Measurements from ENCODE around the gene MMP25. TPM values are rescaled to one million over a fixed set of nuclear protein-coding genes. Genes with fewer than 3 reads are reported as not detected.
"Not testable (repeated sequence)": the region's sequence is repeated elsewhere in the genome, so short reads cannot be mapped to it uniquely, and the experiment has no call there.

The MMP25 gene
- total RNA-seq, 1 donor, result under 0.01 TPM

DNA sequence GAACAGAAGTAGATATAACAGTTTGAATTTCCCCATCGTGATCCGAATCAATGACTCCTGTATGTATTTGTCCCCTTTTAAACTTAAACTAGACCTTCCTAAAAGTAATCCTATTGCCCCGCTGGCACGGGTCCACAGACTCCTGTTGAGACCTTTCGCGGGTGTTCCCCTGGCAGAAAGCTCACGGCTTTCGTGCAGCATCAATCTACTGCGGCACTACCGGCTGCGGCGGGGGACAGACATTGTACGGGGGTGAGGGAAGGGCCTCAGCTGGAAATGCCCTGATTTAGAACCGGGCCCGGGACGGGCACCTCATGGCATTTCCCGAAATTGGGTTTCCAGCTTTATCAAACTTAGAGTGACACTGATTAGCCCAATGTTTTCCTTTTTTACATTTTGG lies 33.7 kb downstream of the MMP25 start:
- Histone ChIP-seq H3K4me1 (ENCODE audit: insufficient read depth, low read length) (no peaks in the 10 kb centered on the region), H4K20me1 (ENCODE audit: insufficient read depth, low read length) (no peaks in the 10 kb centered on the region), H3K9me3 (ENCODE audit: low read depth, low read length) (no peaks in the 10 kb centered on the region), H3K27me3 (ENCODE audit: insufficient read depth, low read length) (peaks cover 41% of the 10 kb centered on the region), H3K4me3 (ENCODE audit: insufficient read depth, low read length) (no peak overlapping the region), H3K4me2 (ENCODE audit: insufficient read depth, low read length) (no peak overlapping the region), H2AFZ (ENCODE audit: low read length) (no peak overlapping the region), H3K79me2 (ENCODE audit: insufficient read depth, low read length) (no peaks in the 10 kb centered on the region), H3K36me3 (ENCODE audit: insufficient read depth, low read length) (no peaks in the 10 kb centered on the region), H3K27ac (ENCODE audit: low read depth, low read length) (no peak overlapping the region)
- peak; percentile 9 for DNase-seq (ENCODE audit: insufficient read length, low spot score, missing footprints)
- TF ChIP-seq, protein P1, sequence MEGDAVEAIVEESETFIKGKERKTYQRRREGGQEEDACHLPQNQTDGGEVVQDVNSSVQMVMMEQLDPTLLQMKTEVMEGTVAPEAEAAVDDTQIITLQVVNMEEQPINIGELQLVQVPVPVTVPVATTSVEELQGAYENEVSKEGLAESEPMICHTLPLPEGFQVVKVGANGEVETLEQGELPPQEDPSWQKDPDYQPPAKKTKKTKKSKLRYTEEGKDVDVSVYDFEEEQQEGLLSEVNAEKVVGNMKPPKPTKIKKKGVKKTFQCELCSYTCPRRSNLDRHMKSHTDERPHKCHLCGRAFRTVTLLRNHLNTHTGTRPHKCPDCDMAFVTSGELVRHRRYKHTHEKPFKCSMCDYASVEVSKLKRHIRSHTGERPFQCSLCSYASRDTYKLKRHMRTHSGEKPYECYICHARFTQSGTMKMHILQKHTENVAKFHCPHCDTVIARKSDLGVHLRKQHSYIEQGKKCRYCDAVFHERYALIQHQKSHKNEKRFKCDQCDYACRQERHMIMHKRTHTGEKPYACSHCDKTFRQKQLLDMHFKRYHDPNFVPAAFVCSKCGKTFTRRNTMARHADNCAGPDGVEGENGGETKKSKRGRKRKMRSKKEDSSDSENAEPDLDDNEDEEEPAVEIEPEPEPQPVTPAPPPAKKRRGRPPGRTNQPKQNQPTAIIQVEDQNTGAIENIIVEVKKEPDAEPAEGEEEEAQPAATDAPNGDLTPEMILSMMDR (IDR thresholded peaks at IDR 0.05; ENCODE audit: extremely low read depth, low read depth, low read length), result no peak

DNA sequence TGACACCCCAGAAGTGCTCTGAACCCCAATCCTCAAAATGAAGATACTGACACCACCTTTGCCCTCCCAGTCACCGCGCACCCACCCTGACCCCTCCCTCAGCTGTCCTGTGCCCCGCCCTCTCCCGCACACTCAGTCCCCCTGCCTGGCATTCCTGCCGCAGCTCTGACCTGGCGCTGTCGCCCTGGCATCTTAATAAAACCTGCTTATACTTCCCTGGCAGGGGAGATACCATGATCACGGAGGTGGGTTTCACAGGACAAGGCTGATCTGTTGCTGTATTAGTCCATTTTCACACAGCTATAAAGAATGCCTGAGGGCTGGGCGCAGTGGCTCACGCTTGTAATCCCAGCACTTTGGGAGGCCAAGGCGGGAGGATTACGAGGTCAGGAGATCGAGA lies 35.6 kb downstream of the MMP25 start:
- not testable (repeated sequence) for H3K4me3 ChIP-seq (ENCODE audit: insufficient read depth, low read length); H3K79me2 ChIP-seq (ENCODE audit: insufficient read depth, low read length); H3K4me2 ChIP-seq (ENCODE audit: insufficient read depth, low read length); H3K4me1 ChIP-seq (ENCODE audit: insufficient read depth, low read length); H4K20me1 ChIP-seq (ENCODE audit: insufficient read depth, low read length); H3K36me3 ChIP-seq (ENCODE audit: insufficient read depth, low read length); H3K27ac ChIP-seq (ENCODE audit: low read depth, low read length); DNase-seq (ENCODE audit: insufficient read length, low spot score, missing footprints); H2AFZ ChIP-seq (ENCODE audit: low read length); H3K9me3 ChIP-seq (ENCODE audit: low read depth, low read length)
- H3K27me3 ChIP-seq (ENCODE audit: insufficient read depth, low read length), result peaks cover 35% of the 10 kb centered on the region

DNA sequence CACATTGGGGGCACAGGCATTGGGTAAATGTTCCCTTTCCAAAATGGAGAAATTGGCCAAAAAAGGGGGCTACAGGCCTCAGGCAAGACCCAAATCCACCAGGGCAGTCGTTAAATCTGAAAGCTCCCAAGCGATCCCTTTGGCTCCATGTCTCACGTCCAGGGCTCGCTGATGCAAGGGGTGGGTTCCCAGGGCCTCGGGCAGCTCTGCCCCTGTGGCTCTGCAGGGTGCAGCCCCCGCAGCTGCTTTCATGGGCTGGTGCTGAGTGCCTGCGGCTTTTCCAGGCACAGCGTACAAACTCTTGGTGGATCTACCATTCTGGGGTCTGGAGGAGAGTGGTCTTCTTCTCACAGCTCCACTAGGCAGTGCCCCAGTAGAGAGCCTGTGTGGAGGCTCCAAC lies 37.0 kb downstream of the MMP25 start:
- peaks cover 28% of the 10 kb centered on the region for H3K27me3 ChIP-seq (ENCODE audit: insufficient read depth, low read length)
- not testable (repeated sequence) for H3K4me3 ChIP-seq (ENCODE audit: insufficient read depth, low read length); H3K4me1 ChIP-seq (ENCODE audit: insufficient read depth, low read length); H3K79me2 ChIP-seq (ENCODE audit: insufficient read depth, low read length); H3K36me3 ChIP-seq (ENCODE audit: insufficient read depth, low read length); H4K20me1 ChIP-seq (ENCODE audit: insufficient read depth, low read length); H3K27ac ChIP-seq (ENCODE audit: low read depth, low read length); H3K9me3 ChIP-seq (ENCODE audit: low read depth, low read length); H3K4me2 ChIP-seq (ENCODE audit: insufficient read depth, low read length); H2AFZ ChIP-seq (ENCODE audit: low read length); DNase-seq (ENCODE audit: insufficient read length, low spot score, missing footprints)

DNA sequence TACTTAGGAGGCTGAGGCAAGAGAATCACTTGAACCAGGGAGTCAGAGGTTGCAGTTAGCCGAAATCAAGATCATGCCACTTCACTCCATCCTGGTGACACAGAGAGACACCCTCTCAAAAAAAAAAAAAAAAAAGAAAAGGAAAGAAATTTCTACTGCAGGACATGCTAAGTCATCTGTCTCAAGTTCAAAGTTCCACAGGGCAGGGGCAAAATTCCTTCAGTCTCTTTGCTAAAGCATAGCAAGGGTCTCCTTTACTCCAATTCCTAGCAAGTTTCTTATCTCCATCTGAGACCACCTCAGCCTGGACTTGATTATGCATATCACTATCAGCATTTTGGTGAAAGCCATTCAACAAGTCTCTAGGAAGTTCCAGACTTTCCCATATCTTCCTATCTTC lies 38.1 kb downstream of the MMP25 start:
- H3K27ac ChIP-seq (ENCODE audit: low read depth, low read length), result no peak overlapping the region
- no peaks in the 10 kb centered on the region for H3K79me2 ChIP-seq (ENCODE audit: insufficient read depth, low read length)
- no peaks in the 10 kb centered on the region for H4K20me1 ChIP-seq (ENCODE audit: insufficient read depth, low read length)
- TF ChIP-seq, protein P1 (IDR thresholded peaks at IDR 0.05; ENCODE audit: extremely low read depth, low read depth, low read length), result no peak
- H3K36me3 ChIP-seq (ENCODE audit: insufficient read depth, low read length), result no peaks in the 10 kb centered on the region
- H3K27me3 ChIP-seq (ENCODE audit: insufficient read depth, low read length), result peaks cover 20% of the 10 kb centered on the region
- DNase-seq (ENCODE audit: insufficient read length, low spot score, missing footprints), result no peak
- no peaks in the 10 kb centered on the region for H3K4me1 ChIP-seq (ENCODE audit: insufficient read depth, low read length)
- no peak overlapping the region for H3K4me3 ChIP-seq (ENCODE audit: insufficient read depth, low read length)
- H3K9me3 ChIP-seq (ENCODE audit: low read depth, low read length), result no peaks in the 10 kb centered on the region
- H3K4me2 ChIP-seq (ENCODE audit: insufficient read depth, low read length), result no peak overlapping the region
- H2AFZ ChIP-seq (ENCODE audit: low read length), result no peak overlapping the region

DNA sequence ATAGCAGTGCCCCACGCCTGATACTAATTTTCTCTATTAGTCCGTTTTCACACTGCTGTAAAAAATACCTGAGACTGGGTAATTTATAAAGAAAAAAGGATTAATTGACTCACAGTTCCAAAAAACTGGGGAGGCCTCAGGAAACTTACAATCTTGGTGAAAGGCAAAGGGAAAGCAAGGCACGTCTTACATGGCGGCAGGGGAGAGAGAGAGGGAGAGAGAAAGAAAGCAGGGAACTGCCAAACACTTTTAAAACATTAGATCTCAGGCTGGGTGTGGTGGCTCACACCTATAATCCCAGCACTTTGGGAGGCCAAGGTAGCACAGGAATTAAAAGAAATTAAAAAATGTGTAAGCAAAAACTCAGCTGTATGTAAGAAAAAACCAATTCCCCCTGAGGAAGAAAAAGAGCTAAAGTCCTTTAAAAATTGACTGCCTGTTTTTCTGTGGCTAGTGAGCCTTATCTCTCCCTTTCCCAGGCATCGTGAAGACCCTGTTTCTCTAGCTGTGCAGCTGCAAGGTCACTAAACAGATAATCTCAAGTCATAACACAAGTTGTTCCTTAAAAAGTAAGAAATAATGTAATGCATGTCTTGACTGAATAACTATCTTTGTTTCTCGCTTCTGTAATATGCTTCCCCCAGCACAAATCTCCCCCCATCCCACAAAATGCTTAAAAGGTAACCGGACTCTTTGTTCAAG lies 38.8 kb downstream of the MMP25 start:
- Histone ChIP-seq H3K36me3 (ENCODE audit: insufficient read depth, low read length) (no peaks in the 10 kb centered on the region), H4K20me1 (ENCODE audit: insufficient read depth, low read length) (no peaks in the 10 kb centered on the region), H3K4me3 (ENCODE audit: insufficient read depth, low read length) (no peak overlapping the region), H3K4me2 (ENCODE audit: insufficient read depth, low read length) (no peak overlapping the region), H3K79me2 (ENCODE audit: insufficient read depth, low read length) (no peaks in the 10 kb centered on the region), H3K27me3 (ENCODE audit: insufficient read depth, low read length) (peaks cover 20% of the 10 kb centered on the region), H3K9me3 (ENCODE audit: low read depth, low read length) (no peaks in the 10 kb centered on the region), H3K4me1 (ENCODE audit: insufficient read depth, low read length) (no peaks in the 10 kb centered on the region), H2AFZ (ENCODE audit: low read length) (no peak overlapping the region), H3K27ac (ENCODE audit: low read depth, low read length) (no peak overlapping the region)
- TF ChIP-seq, protein P1 (IDR thresholded peaks at IDR 0.05; ENCODE audit: extremely low read depth, low read depth, low read length), result no peak
- DNase-seq (ENCODE audit: insufficient read length, low spot score, missing footprints), result no peak
